H1 (cell line): ENCODE results near the gene GIPC2. TPM values are rescaled to one million over a fixed set of nuclear protein-coding genes. Genes with fewer than 3 reads are reported as not detected.

Experiments
- CTCF ChIA-PET: fragments of 300-600 bp; sonication (Branson Sonifier 250); formaldehyde crosslinking; loops from one replicate; lab custom pipeline; 2021; ENCODE audit not compliant: partially characterized antibody; lab: Charles Lee
- POLR2A ChIA-PET: fragments of 300-600 bp; sonication (Branson Sonifier 250); formaldehyde crosslinking; loops from one replicate; lab custom pipeline; 2021; ENCODE audit warnings: inconsistent platforms; ENCODE audit not compliant: partially characterized antibody; lab: Charles Lee
- DNase-seq, 2 experiments: peaks; one replicate each; pipeline versions ENCODE4 v3.0.0 to v3.0.0-alpha.2; 2010 to 2022; ENCODE audit warnings: low spot score in 2 of 2, low read depth in 1 of 2, mixed read lengths in 1 of 2
- FAIRE-seq: peaks from 2 replicates; lab custom pipeline; 2011; peaks lifted over from hg19 to GRCh38; lab: Jason Lieb, UNC
- H2AFZ ChIP-seq: 2 replicates; pipeline ENCODE4 v1.8.1; 2012; ENCODE audit warnings: low read length, inconsistent platforms
- H2AK5ac ChIP-seq: 2 replicates; pipeline ENCODE4 v1.6.1; 2013; ENCODE audit warnings: low read depth, low read length
- H2BK120ac ChIP-seq: replicated peaks from 2 replicates; pipeline ENCODE3; 2013; ENCODE audit warnings: low read depth, low read length, inconsistent platforms
- H2BK12ac ChIP-seq: 2 replicates; pipeline ENCODE4 v1.6.1; 2013; ENCODE audit warnings: low read depth, low read length
- H2BK15ac ChIP-seq: 2 replicates; pipeline ENCODE4 v1.6.1; 2013; ENCODE audit warnings: low read length
- H2BK20ac ChIP-seq: 2 replicates; pipeline ENCODE4 v1.6.1; 2013; ENCODE audit warnings: low read length
- H2BK5ac ChIP-seq: 2 replicates; pipeline ENCODE4 v1.6.1; 2013; ENCODE audit warnings: low read depth, low read length
- H3K14ac ChIP-seq: 2 replicates; pipeline ENCODE4 v1.6.1; 2013; ENCODE audit warnings: inconsistent platforms; ENCODE audit not compliant: insufficient read length
- H3K18ac ChIP-seq: 2 replicates; pipeline ENCODE4 v1.6.1; 2013; ENCODE audit warnings: low read length; ENCODE audit errors: extremely low read depth
- H3K23ac ChIP-seq: 2 replicates; pipeline ENCODE4 v1.6.1; 2013; ENCODE audit warnings: inconsistent platforms; ENCODE audit not compliant: insufficient read length
- H3K23me2 ChIP-seq: 2 replicates; pipeline ENCODE4 v1.6.1; 2013; ENCODE audit warnings: low read depth, low read length
- H3K27ac ChIP-seq: 2 replicates; pipeline ENCODE4 v1.6.1; 2011; ENCODE audit warnings: low read depth, low read length, inconsistent platforms
- H3K27me3 ChIP-seq, 4 experiments: replicated peaks in 1 of 4; 1 replicate in 1 of 4; 2 replicates in 3 of 4; pipeline versions ENCODE4 v1.6.1 to v1.8.1; 2011 to 2013; ENCODE audit warnings: low read length in 3 of 4, mild to moderate bottlenecking in 3 of 4, inconsistent platforms in 2 of 4, mixed read lengths in 2 of 4, moderate library complexity in 1 of 4; ENCODE audit not compliant: control insufficient read depth in 3 of 4, insufficient read depth in 3 of 4; ENCODE audit errors: extremely low read depth in 1 of 4
- H3K36me3 ChIP-seq, 4 experiments: 2 replicates each; pipeline versions ENCODE4 v1.6.1 to v1.8.1; 2011 to 2013; ENCODE audit warnings: mild to moderate bottlenecking in 4 of 4, low read length in 3 of 4, moderate library complexity in 2 of 4, control low read depth in 1 of 4, inconsistent platforms in 1 of 4; ENCODE audit not compliant: insufficient read depth in 4 of 4, control insufficient read depth in 2 of 4
- H3K4ac ChIP-seq: replicated peaks from 2 replicates; pipeline ENCODE3; 2013; ENCODE audit warnings: low read length, low read depth, mixed read lengths, inconsistent platforms; ENCODE audit not compliant: insufficient read length
- H3K4me1 ChIP-seq, 4 experiments: replicated peaks in 1 of 4; 1 replicate in 1 of 4; 2 replicates in 3 of 4; pipeline versions ENCODE4 v1.6.1 to v1.8.1; 2011 to 2013; ENCODE audit warnings: low read length in 3 of 4, inconsistent platforms in 2 of 4, mixed read lengths in 1 of 4; ENCODE audit not compliant: insufficient read depth in 4 of 4, control insufficient read depth in 3 of 4
- H3K4me2 ChIP-seq, 2 experiments: 2 replicates each; pipeline versions ENCODE4 v1.6.1 to v1.8.1; 2011 to 2013; ENCODE audit warnings: low read depth in 2 of 2, low read length in 2 of 2, control low read depth in 1 of 2, inconsistent platforms in 1 of 2, mild to moderate bottlenecking in 1 of 2; ENCODE audit not compliant: insufficient read depth in 1 of 2
- H3K4me3 ChIP-seq, 4 experiments: fragments of 200-600, 300-600 bp in 1 of 4; sonication (generic), shearing (Covaris generic), sonication (Bioruptor Twin) in 1 of 4; 2 replicates each; pipeline versions ENCODE4 v1.5.1 to v1.8.1; 2011 to 2016; ENCODE audit warnings: low read length in 4 of 4, low read depth in 3 of 4, control low read depth in 2 of 4, inconsistent platforms in 2 of 4, mild to moderate bottlenecking in 2 of 4, mixed read lengths in 1 of 4, moderate library complexity in 1 of 4; ENCODE audit not compliant: insufficient read depth in 2 of 4; ENCODE audit errors: extremely low read depth in 1 of 4
- H3K56ac ChIP-seq: replicated peaks from 2 replicates; pipeline ENCODE3; 2013; ENCODE audit warnings: low read depth, mild to moderate bottlenecking, mixed read lengths, low read length, inconsistent platforms; ENCODE audit not compliant: insufficient read length
- H3K79me1 ChIP-seq: 2 replicates; pipeline ENCODE4 v1.6.1; 2013; ENCODE audit warnings: low read depth, low read length, control low read depth
- H3K79me2 ChIP-seq, 2 experiments: 2 replicates each; pipeline versions ENCODE4 v1.6.1 to v1.8.1; 2012 to 2013; ENCODE audit warnings: low read length in 2 of 2, mild to moderate bottlenecking in 2 of 2, inconsistent platforms in 1 of 2; ENCODE audit not compliant: insufficient read depth in 2 of 2, control insufficient read depth in 1 of 2
- H3K9ac ChIP-seq, 4 experiments: replicated peaks in 1 of 4; 1 replicate in 1 of 4; 2 replicates in 3 of 4; pipeline versions ENCODE4 v1.6.1 to v1.8.1; 2011 to 2013; ENCODE audit warnings: low read depth in 3 of 4, low read length in 3 of 4, control low read depth in 2 of 4, mild to moderate bottlenecking in 2 of 4, moderate library complexity in 2 of 4, inconsistent platforms in 1 of 4; ENCODE audit errors: extremely low read depth in 1 of 4
- H3K9me3 ChIP-seq, 2 experiments: 2 replicates each; pipeline versions ENCODE4 v1.6.1 to v1.8.1; 2012 to 2013; ENCODE audit warnings: mild to moderate bottlenecking in 2 of 2, moderate library complexity in 2 of 2, control low read depth in 1 of 2, inconsistent platforms in 1 of 2, low read depth in 1 of 2, low read length in 1 of 2, mixed read lengths in 1 of 2; ENCODE audit not compliant: insufficient read depth in 2 of 2
- H4K20me1 ChIP-seq, 2 experiments: replicated peaks in 1 of 2; 2 replicates each; pipeline versions ENCODE3 to v1.8.1; 2011 to 2013; ENCODE audit warnings: inconsistent platforms in 2 of 2, low read length in 2 of 2, mild to moderate bottlenecking in 1 of 2; ENCODE audit not compliant: insufficient read depth in 2 of 2, control insufficient read depth in 1 of 2
- H4K5ac ChIP-seq: 2 replicates; pipeline ENCODE4 v1.6.1; 2013; ENCODE audit warnings: low read length, low read depth, mixed read lengths, inconsistent platforms; ENCODE audit not compliant: insufficient read length
- H4K8ac ChIP-seq: 2 replicates; pipeline ENCODE4 v1.8.0; 2013; ENCODE audit warnings: mild to moderate bottlenecking, moderate library complexity, low read length, inconsistent platforms; ENCODE audit not compliant: insufficient read depth; ENCODE audit errors: extremely low read depth
- H4K91ac ChIP-seq: replicated peaks from 2 replicates; pipeline ENCODE3; 2013; ENCODE audit warnings: low read length, mixed read lengths, inconsistent platforms; ENCODE audit not compliant: insufficient read length
- ATF2 ChIP-seq: IDR thresholded peaks from 2 replicates; pipeline ENCODE4 v1.6.1; 2012; ENCODE audit warnings: low read length, inconsistent platforms
- BRCA1 ChIP-seq: IDR thresholded peaks from 2 replicates; pipeline ENCODE4 v1.6.1; 2012; ENCODE audit warnings: low read depth, low read length, improper control_type of control experiment
- CHD1 ChIP-seq: IDR thresholded peaks from 2 replicates; pipeline ENCODE4 v1.6.1; 2012; ENCODE audit warnings: low read depth, low read length, improper control_type of control experiment
- FOSL1 ChIP-seq: IDR thresholded peaks from 2 replicates; pipeline ENCODE4 v1.6.1; 2011; ENCODE audit warnings: mild to moderate bottlenecking, low read depth, low read length, moderate library complexity; ENCODE audit not compliant: insufficient read depth
- GABPA ChIP-seq: IDR thresholded peaks from 2 replicates; pipeline ENCODE4 v1.6.1; 2011; ENCODE audit warnings: mild to moderate bottlenecking, low read length, moderate library complexity, borderline replicate concordance; ENCODE audit not compliant: insufficient read depth
- KDM4A ChIP-seq: IDR thresholded peaks from one replicate; pipeline ENCODE4 v1.7.1; 2012; ENCODE audit warnings: low read depth, mild to moderate bottlenecking, moderate library complexity, low read length, inconsistent platforms; ENCODE audit not compliant: severe bottlenecking
- NANOG ChIP-seq: IDR thresholded peaks from 2 replicates; pipeline ENCODE4 v1.6.1; 2011; ENCODE audit warnings: low read length, low read depth, mild to moderate bottlenecking, inconsistent platforms; ENCODE audit not compliant: insufficient read depth, poor library complexity, severe bottlenecking
- RAD21 ChIP-seq, 2 experiments: IDR thresholded peaks in 1 of 2; conservative IDR thresholded peaks in 1 of 2; 2 replicates each; pipeline ENCODE4 v1.6.1; 2011; ENCODE audit warnings: low read depth in 2 of 2, low read length in 2 of 2, improper control_type of control experiment in 1 of 2, inconsistent platforms in 1 of 2, mild to moderate bottlenecking in 1 of 2, moderate library complexity in 1 of 2
- SIX5 ChIP-seq: IDR thresholded peaks from 2 replicates; pipeline ENCODE4 v1.6.1; 2011; ENCODE audit warnings: mild to moderate bottlenecking, low read depth, low read length
- USF2 ChIP-seq: IDR thresholded peaks from 2 replicates; pipeline ENCODE4 v1.6.1; 2011; ENCODE audit warnings: low read length, improper control_type of control experiment
- WGBS, 2 experiments: shearing (Covaris generic) in 1 of 2; methylation state at CpG; one replicate each; pipeline versions ENCODE4 v1.1.6 to v1.1.7; 2013 to 2015; ENCODE audit warnings: low lambda C conversion rate in 2 of 2, mixed read lengths in 2 of 2, inconsistent platforms in 1 of 2, low coverage in 1 of 2, missing lambda C conversion rate in 1 of 2; ENCODE audit not compliant: insufficient replicate concordance in 2 of 2, insufficient coverage in 1 of 2, insufficient read length in 1 of 2; ENCODE audit errors: extremely low coverage in 1 of 2, missing lambda C conversion rate in 1 of 2; 5-methylcytosine and 5-hydroxymethylcytosine counted together
- polyA plus RNA-seq, 7 experiments: library from polyadenylated mRNA; depleted of rRNA in 3 of 7; stranded (reverse) in 5 of 7; unstranded in 2 of 7; fragments of >200 nt in 5 of 7; fragments of 200-250 nt in 2 of 7; gene quantifications; 1 replicate in 5 of 7; 2 replicates in 1 of 7; 4 replicates in 1 of 7; pipeline versions ENCODE4 v1.2.1 to v1.2.3, GENCODE V29; 2011 to 2013; ENCODE audit warnings: missing spikeins in 2 of 7, mixed read lengths in 2 of 7
- total RNA-seq: library from RNA; stranded (reverse); fragmentation: NEBNext Ultra II Directional; extraction: Animal tissue kit (Norgen Biotek cat#: 25700); gene quantifications from 2 replicates; pipeline ENCODE4 v1.2.1, GENCODE V29; 2021

GIPC2 gene
- total and polyA plus RNA-seq, 2 of the 8 experiments (the other 6 are each of a cell fraction or from before 2014, with no cell fraction given): 0.29 to 0.69 TPM

- Histone ChIP-seq H2BK15ac (no peak overlapping the region), H2BK120ac (no peak overlapping the region), H2AFZ (no peak overlapping the region), H2BK20ac (no peak overlapping the region), H2AK5ac (no peak overlapping the region), H4K20me1 (no peaks in the 10 kb centered on the region), H3K4me1 (0 out of 7 replicates have a peak, but pooled peaks cover 0 to 2% (median 0%) of the 10 kb centered on the region in 4 experiments), H3K27me3 (no peaks in the 10 kb centered on the region), H3K27ac (no peak overlapping the region), H3K4me3 (no peak overlapping the region), H3K9me3 (no peaks in the 10 kb centered on the region), H3K79me2 (no peaks in the 10 kb centered on the region), H3K23ac (no peak overlapping the region), H3K9ac (no peak overlapping the region), H3K4ac (no peak overlapping the region), H2BK12ac (no peak overlapping the region), H3K36me3 (no peaks in the 10 kb centered on the region; a peak in 1 of 8 replicates), H3K23me2 (no peaks in the 10 kb centered on the region), H3K56ac (no peak overlapping the region), H2BK5ac (no peak overlapping the region), H4K8ac (no peak overlapping the region), H3K14ac (no peak overlapping the region), H4K91ac (no peak overlapping the region), H3K18ac (no peak overlapping the region), H4K5ac (no peak overlapping the region), H3K4me2 (no peak overlapping the region), H3K79me1 (no peaks in the 10 kb centered on the region)
- DNase-seq (no peak), FAIRE-seq (no peak)
- CTCF ChIA-PET: interaction anchor here (0.7 to 1.5 kb wide), 3 partner anchors 10 to 96 kb away, joined by 3 to 9 read pairs (median 3); no protein-coding TSS in a partner anchor
- WGBS, 2 experiments: 94% methylated on average over 1 of the region's 1 CpG; no CpG with 5 or more reads in 1 of the 2 experiments
- POLR2A ChIA-PET: interaction anchor here (0.6 to 1.9 kb wide), 3 partner anchors 15 to 469 kb away, joined by 3 to 9 read pairs (median 3); partner anchors contain the start of gene DNAJB4
- TF ChIP-seq CHD1 (no peak), BRCA1 (no peak), SIX5 (no peak), USF2 (no peak), RAD21 (IDR thresholded peaks at IDR 0.05 in 1 of 2, conservative IDR thresholded peaks at IDR 0.05 in 1 of 2; ENCODE audit: low read depth in 2 of 2, low read length in 2 of 2) (no peak), KDM4A (no peak), FOSL1 (no peak), ATF2 (no peak), GABPA (no peak), NANOG (no peak)
Measured at GRCh38 chr1:78019024-78019423, 26.7 kb upstream of the GIPC2 start.
